ENCODE data around the gene PHKB.
A peak's percentile ranks its signal among the peaks of the same experiment; 100 is the strongest.

The PHKB gene

DNA sequence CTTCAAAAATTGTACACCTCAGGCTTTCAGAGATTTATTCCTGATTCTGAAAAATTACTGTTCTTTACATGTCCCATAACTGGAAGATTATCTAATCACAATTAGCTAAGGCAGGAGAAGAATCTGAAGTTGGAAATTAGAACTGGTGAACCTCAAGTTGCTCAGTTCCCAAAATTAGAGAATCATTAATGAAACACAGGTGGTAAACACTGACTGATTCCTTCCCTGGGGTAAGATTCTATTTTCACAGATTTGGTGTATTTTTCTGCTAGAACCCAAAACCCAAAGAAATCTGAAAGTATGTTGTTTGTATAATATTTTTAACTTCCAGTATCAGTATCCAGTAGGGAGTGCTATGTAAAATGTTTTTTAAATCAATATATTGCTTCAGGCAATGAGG is 25.7 kb downstream of the PHKB start:
- TF ChIP-seq, protein P1, sequence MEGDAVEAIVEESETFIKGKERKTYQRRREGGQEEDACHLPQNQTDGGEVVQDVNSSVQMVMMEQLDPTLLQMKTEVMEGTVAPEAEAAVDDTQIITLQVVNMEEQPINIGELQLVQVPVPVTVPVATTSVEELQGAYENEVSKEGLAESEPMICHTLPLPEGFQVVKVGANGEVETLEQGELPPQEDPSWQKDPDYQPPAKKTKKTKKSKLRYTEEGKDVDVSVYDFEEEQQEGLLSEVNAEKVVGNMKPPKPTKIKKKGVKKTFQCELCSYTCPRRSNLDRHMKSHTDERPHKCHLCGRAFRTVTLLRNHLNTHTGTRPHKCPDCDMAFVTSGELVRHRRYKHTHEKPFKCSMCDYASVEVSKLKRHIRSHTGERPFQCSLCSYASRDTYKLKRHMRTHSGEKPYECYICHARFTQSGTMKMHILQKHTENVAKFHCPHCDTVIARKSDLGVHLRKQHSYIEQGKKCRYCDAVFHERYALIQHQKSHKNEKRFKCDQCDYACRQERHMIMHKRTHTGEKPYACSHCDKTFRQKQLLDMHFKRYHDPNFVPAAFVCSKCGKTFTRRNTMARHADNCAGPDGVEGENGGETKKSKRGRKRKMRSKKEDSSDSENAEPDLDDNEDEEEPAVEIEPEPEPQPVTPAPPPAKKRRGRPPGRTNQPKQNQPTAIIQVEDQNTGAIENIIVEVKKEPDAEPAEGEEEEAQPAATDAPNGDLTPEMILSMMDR (IDR thresholded peaks at IDR 0.05; ENCODE audit: extremely low read depth, missing control alignments) = no peak
- DNase-seq (ENCODE audit: low spot score) = no peak

DNA sequence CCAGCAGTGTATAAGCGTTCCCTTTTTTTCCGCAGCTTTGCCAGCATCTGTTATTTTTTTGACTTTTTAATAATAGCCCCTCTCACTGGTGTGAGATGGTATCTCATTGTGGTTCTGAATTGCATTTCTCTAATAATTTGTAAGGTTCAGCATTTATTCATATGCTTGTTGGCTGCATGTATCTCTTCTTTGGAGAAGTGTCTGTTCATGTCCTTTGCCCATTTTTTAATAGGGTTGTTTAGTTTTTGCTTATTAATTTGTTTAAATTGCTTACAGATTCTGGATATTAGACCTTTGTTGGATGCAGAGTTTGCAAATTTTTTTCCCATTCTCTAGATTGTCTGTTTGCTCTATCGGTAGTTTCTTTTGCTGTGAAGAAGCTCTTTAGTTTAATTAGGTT is 26.9 kb downstream of the PHKB start:
- no peak for DNase-seq (ENCODE audit: low spot score)

DNA sequence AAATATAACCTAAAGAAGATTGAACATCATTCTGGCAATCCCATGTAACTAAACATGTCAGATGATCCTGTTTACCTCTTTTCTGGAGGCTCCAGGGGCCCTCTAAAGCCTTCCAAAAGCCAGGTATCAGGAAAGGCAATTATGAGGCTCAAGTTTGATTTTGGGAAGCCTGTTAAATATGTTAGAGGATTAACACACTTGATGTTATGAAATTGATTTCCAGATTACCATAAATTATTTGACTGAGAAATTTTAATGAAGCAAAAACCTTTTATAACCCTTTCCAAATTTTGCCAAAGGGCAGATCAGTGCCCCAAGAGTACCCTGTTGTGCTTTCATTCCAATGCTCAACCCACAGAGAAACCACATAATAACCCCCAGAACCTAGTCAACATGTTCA is 29.3 kb downstream of the PHKB start:
- DNase-seq (ENCODE audit: low spot score) = no peak
- TF ChIP-seq, protein P1 (IDR thresholded peaks at IDR 0.05; ENCODE audit: extremely low read depth, missing control alignments) = no peak

More for the DNA sequence above, 26.9 kb downstream of the PHKB start:
- TF ChIP-seq, protein P1 (IDR thresholded peaks at IDR 0.05; ENCODE audit: extremely low read depth, missing control alignments) = no peak

DNA sequence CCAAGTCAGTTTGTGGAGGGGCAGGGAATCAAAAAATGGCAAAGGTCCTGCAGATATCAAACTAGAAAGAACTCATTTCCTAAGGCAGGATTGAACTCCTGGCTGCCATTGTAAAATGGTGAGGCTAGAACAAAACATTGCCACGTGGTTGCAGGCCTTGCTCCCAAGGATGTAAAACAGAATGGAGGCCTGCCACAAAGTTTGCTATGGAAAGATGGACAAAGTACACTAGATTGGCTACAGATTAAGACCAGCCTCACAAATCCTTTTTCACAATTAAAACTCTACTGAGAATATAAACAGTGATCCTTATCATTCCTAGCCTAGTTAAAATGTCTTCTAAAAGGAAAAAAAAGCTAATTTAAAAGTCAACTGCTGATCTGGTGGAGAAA is 30.9 kb downstream of the PHKB start:
- no peak for DNase-seq (ENCODE audit: low spot score)
- TF ChIP-seq, protein P1 (IDR thresholded peaks at IDR 0.05; ENCODE audit: extremely low read depth, missing control alignments) = no peak

DNA sequence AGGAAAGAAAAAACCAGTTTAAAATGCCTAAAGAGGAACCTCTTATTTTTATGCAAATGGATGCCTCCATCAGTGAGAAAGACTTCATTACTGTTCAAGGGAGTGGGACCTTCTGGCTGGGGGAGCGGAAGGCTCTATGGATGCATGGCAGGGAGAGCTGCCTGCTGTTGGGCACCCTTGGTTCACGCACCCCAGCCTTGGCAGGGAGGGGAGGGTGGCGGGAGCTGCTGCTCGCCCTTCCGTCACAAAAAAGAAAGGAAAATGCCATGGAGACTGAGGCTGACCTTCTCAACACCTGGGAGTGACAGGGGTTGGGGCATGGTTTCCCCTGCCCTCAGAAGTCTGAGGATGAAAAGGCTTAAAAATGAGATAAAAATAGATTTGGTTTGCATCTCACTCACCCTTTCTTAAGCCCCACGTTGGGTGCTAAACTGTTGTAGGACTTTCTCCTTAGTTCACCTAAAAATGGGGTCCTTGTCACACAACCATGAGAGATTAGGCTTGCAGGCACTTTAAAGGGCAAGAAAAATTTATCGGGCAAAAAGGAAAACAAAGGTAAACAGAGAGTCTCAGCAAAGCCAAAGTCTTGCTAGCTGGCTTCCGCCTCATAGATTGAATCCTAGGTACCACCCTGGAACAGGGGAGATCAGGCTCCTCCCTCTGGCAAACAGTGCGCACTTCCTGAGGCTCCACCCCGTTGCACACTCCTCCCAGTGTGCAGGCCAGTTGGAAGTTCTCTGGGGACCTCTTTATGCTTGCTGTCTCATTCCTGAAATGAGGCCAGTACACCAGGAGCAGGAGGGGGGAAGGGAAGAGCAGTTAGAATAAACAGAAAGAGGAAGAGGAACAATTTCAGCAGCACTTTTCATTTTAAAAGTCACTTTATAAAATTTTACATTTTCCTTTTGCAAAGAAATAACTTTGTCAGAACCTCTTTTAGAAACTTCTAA is 31.6 kb downstream of the PHKB start:
- peak; percentile 52 for DNase-seq (ENCODE audit: low spot score)
- TF ChIP-seq, protein P1 (IDR thresholded peaks at IDR 0.05; ENCODE audit: extremely low read depth, missing control alignments) = no peak

DNA sequence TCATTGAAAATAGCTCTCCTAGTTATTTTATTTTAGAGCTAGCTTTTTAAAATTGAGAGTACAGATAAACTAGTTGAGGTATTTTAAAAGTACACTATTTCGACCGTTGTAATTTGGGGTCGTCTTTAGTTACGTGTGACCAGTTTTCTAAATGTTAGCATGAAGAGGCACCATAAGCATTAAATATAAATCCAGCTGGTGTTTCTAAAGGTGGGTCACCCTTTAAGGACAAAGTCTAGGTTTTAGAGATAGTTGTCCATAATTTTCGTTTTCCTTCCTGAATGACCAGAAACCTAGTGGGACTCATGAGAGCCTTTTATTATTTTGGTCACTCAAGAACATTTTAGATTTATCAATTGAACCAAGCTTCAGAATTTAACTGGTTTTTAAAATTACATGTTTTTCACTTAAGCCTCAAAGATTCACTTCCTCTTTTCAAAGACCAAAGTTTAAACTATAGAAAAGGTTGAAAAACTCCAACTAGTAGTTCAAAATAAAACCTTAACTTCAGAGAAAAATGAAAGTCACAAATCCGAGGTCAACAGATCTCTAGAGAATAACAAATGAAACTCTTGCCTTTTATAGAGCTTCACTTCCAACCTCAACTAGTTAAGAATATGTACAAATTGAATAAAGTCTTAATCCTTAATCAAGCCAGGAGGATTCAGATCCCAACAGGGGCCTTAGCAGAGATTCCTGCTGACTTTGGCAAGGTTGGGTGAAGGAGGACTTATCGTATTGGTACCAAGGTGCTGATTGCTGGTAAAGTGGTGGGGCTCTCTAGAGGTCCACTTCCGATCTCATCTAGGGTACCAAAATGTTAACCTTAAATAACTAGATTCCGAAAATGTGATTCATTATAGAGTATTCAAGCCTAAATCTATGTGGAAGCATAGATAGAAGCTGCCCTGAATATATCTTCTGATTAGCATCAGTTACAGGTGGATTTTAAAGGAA is 32.5 kb downstream of the PHKB start:
- TF ChIP-seq, protein P1 (IDR thresholded peaks at IDR 0.05; ENCODE audit: extremely low read depth, missing control alignments) = no peak
- peak; percentile 36 for DNase-seq (ENCODE audit: low spot score)

All from GM20000 (cell line).